ENCODE data around the gene BAZ2B.

DNA sequence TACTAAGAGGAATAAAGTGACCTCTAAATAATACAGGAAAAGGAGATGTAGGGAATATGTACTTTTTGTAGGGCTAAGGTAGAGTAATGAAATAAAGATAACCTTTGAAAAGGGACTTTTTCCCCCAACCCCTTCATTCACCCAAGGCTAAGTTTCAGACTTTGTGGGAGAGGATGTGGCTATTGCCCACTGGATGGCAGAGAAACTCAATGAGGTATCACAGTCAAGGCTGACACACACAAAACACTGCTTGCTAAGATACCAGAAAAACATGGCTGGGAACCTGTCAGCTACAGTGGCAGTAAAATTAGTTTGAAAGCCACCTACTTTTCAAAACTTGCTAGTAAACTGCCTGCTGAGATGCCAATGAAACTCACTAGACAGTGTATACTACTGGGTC lies 171.0 kb downstream of the BAZ2B start:
- TF ChIP-seq, protein P1, sequence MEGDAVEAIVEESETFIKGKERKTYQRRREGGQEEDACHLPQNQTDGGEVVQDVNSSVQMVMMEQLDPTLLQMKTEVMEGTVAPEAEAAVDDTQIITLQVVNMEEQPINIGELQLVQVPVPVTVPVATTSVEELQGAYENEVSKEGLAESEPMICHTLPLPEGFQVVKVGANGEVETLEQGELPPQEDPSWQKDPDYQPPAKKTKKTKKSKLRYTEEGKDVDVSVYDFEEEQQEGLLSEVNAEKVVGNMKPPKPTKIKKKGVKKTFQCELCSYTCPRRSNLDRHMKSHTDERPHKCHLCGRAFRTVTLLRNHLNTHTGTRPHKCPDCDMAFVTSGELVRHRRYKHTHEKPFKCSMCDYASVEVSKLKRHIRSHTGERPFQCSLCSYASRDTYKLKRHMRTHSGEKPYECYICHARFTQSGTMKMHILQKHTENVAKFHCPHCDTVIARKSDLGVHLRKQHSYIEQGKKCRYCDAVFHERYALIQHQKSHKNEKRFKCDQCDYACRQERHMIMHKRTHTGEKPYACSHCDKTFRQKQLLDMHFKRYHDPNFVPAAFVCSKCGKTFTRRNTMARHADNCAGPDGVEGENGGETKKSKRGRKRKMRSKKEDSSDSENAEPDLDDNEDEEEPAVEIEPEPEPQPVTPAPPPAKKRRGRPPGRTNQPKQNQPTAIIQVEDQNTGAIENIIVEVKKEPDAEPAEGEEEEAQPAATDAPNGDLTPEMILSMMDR (conservative IDR thresholded peaks at IDR 0.05): no peak
- TF ChIP-seq ZFX (IDR thresholded peaks at IDR 0.05): no peak

All from C4-2B (cell line).